HG03280 (cell line): ENCODE results near the gene CHST4.
"Not testable (repeated sequence)": the region's sequence is repeated elsewhere in the genome, so short reads cannot be mapped to it uniquely, and the experiment has no call there.

Source experiments
- ATAC-seq: cut with Tn5 transposase; IDR thresholded peaks from one replicate; pipeline ENCODE4 v1.9.1; 2021; ENCODE audit warnings: mild to moderate bottlenecking, moderate library complexity; ENCODE audit not compliant: unreplicated experiment

Gene CHST4

GRCh38 chr16:71520550-71520949 is 5.7 kb upstream of the CHST4 start:
- ATAC-seq: no peak

- no peak for ATAC-seq
Measured at GRCh38 chr16:71524566-71525553, 1.4 kb upstream of the CHST4 start.

- no peak for ATAC-seq
Measured at GRCh38 chr16:71528257-71528656, 2.0 kb downstream of the CHST4 start.

- ATAC-seq: no peak
Measured at GRCh38 chr16:71528863-71529262, 2.6 kb downstream of the CHST4 start.

- no peak for ATAC-seq
Measured at GRCh38 chr16:71532366-71532765, 6.1 kb downstream of the CHST4 start.

GRCh38 chr16:71536752-71537499 is 10.7 kb downstream of the CHST4 start:
- ATAC-seq: no peak

GRCh38 chr16:71537643-71538042 is 11.4 kb downstream of the CHST4 start:
- peak; percentile 77 for ATAC-seq

- ATAC-seq: peak; percentile 52
Measured at GRCh38 chr16:71542377-71542776, 16.2 kb downstream of the CHST4 start.

- no peak for ATAC-seq
Measured at GRCh38 chr16:71547168-71547567, 20.9 kb downstream of the CHST4 start.

- ATAC-seq: no peak
Measured at GRCh38 chr16:71552698-71553503, 26.7 kb downstream of the CHST4 start.

- no peak for ATAC-seq
Measured at GRCh38 chr16:71555230-71555891, 29.1 kb downstream of the CHST4 start.

- ATAC-seq: no peak
Measured at GRCh38 chr16:71557299-71557698, 31.1 kb downstream of the CHST4 start.

GRCh38 chr16:71557954-71558582 is 31.8 kb downstream of the CHST4 start:
- ATAC-seq: no peak

- no peak for ATAC-seq
Measured at GRCh38 chr16:71559855-71560254, 33.6 kb downstream of the CHST4 start.

GRCh38 chr16:71561886-71562285 is 35.7 kb downstream of the CHST4 start:
- ATAC-seq: not testable (repeated sequence)

GRCh38 chr16:71562552-71562951 is 36.3 kb downstream of the CHST4 start:
- ATAC-seq: no peak

GRCh38 chr16:71564335-71564967 is 38.2 kb downstream of the CHST4 start:
- peak; percentile 82 for ATAC-seq

GRCh38 chr16:71565812-71566700 is 39.8 kb downstream of the CHST4 start:
- ATAC-seq: no peak

GRCh38 chr16:71567931-71568330 is 41.7 kb downstream of the CHST4 start:
- no peak for ATAC-seq
